H1 (cell line): ENCODE results near the gene CALCR. TPM values are rescaled to one million over a fixed set of nuclear protein-coding genes. Genes with fewer than 3 reads are reported as not detected.

Experiments used
- CTCF ChIA-PET: fragments of 300-600 bp; sonication (Branson Sonifier 250); formaldehyde crosslinking; loops from one replicate; lab custom pipeline; 2021; ENCODE audit not compliant: partially characterized antibody; lab: Charles Lee
- POLR2A ChIA-PET: fragments of 300-600 bp; sonication (Branson Sonifier 250); formaldehyde crosslinking; loops from one replicate; lab custom pipeline; 2021; ENCODE audit warnings: inconsistent platforms; ENCODE audit not compliant: partially characterized antibody; lab: Charles Lee
- DNase-seq, 2 experiments: peaks; one replicate each; pipeline versions ENCODE4 v3.0.0 to v3.0.0-alpha.2; 2010 to 2022; ENCODE audit warnings: low spot score in 2 of 2, low read depth in 1 of 2, mixed read lengths in 1 of 2
- FAIRE-seq: peaks from 2 replicates; lab custom pipeline; 2011; peaks lifted over from hg19 to GRCh38; lab: Jason Lieb, UNC
- H2AFZ ChIP-seq: 2 replicates; pipeline ENCODE4 v1.8.1; 2012; ENCODE audit warnings: low read length, inconsistent platforms
- H2AK5ac ChIP-seq: 2 replicates; pipeline ENCODE4 v1.6.1; 2013; ENCODE audit warnings: low read depth, low read length
- H2BK120ac ChIP-seq: replicated peaks from 2 replicates; pipeline ENCODE3; 2013; ENCODE audit warnings: low read depth, low read length, inconsistent platforms
- H2BK12ac ChIP-seq: 2 replicates; pipeline ENCODE4 v1.6.1; 2013; ENCODE audit warnings: low read depth, low read length
- H2BK15ac ChIP-seq: 2 replicates; pipeline ENCODE4 v1.6.1; 2013; ENCODE audit warnings: low read length
- H2BK20ac ChIP-seq: 2 replicates; pipeline ENCODE4 v1.6.1; 2013; ENCODE audit warnings: low read length
- H2BK5ac ChIP-seq: 2 replicates; pipeline ENCODE4 v1.6.1; 2013; ENCODE audit warnings: low read depth, low read length
- H3K14ac ChIP-seq: 2 replicates; pipeline ENCODE4 v1.6.1; 2013; ENCODE audit warnings: inconsistent platforms; ENCODE audit not compliant: insufficient read length
- H3K18ac ChIP-seq: 2 replicates; pipeline ENCODE4 v1.6.1; 2013; ENCODE audit warnings: low read length; ENCODE audit errors: extremely low read depth
- H3K23ac ChIP-seq: 2 replicates; pipeline ENCODE4 v1.6.1; 2013; ENCODE audit warnings: inconsistent platforms; ENCODE audit not compliant: insufficient read length
- H3K23me2 ChIP-seq: 2 replicates; pipeline ENCODE4 v1.6.1; 2013; ENCODE audit warnings: low read depth, low read length
- H3K27ac ChIP-seq: 2 replicates; pipeline ENCODE4 v1.6.1; 2011; ENCODE audit warnings: low read depth, low read length, inconsistent platforms
- H3K27me3 ChIP-seq, 4 experiments: replicated peaks in 1 of 4; 1 replicate in 1 of 4; 2 replicates in 3 of 4; pipeline versions ENCODE4 v1.6.1 to v1.8.1; 2011 to 2013; ENCODE audit warnings: low read length in 3 of 4, mild to moderate bottlenecking in 3 of 4, inconsistent platforms in 2 of 4, mixed read lengths in 2 of 4, moderate library complexity in 1 of 4; ENCODE audit not compliant: control insufficient read depth in 3 of 4, insufficient read depth in 3 of 4; ENCODE audit errors: extremely low read depth in 1 of 4
- H3K36me3 ChIP-seq, 4 experiments: 2 replicates each; pipeline versions ENCODE4 v1.6.1 to v1.8.1; 2011 to 2013; ENCODE audit warnings: mild to moderate bottlenecking in 4 of 4, low read length in 3 of 4, moderate library complexity in 2 of 4, control low read depth in 1 of 4, inconsistent platforms in 1 of 4; ENCODE audit not compliant: insufficient read depth in 4 of 4, control insufficient read depth in 2 of 4
- H3K4ac ChIP-seq: replicated peaks from 2 replicates; pipeline ENCODE3; 2013; ENCODE audit warnings: low read length, low read depth, mixed read lengths, inconsistent platforms; ENCODE audit not compliant: insufficient read length
- H3K4me1 ChIP-seq, 4 experiments: replicated peaks in 1 of 4; 1 replicate in 1 of 4; 2 replicates in 3 of 4; pipeline versions ENCODE4 v1.6.1 to v1.8.1; 2011 to 2013; ENCODE audit warnings: low read length in 3 of 4, inconsistent platforms in 2 of 4, mixed read lengths in 1 of 4; ENCODE audit not compliant: insufficient read depth in 4 of 4, control insufficient read depth in 3 of 4
- H3K4me2 ChIP-seq, 2 experiments: 2 replicates each; pipeline versions ENCODE4 v1.6.1 to v1.8.1; 2011 to 2013; ENCODE audit warnings: low read depth in 2 of 2, low read length in 2 of 2, control low read depth in 1 of 2, inconsistent platforms in 1 of 2, mild to moderate bottlenecking in 1 of 2; ENCODE audit not compliant: insufficient read depth in 1 of 2
- H3K4me3 ChIP-seq, 4 experiments: fragments of 200-600, 300-600 bp in 1 of 4; sonication (generic), shearing (Covaris generic), sonication (Bioruptor Twin) in 1 of 4; 2 replicates each; pipeline versions ENCODE4 v1.5.1 to v1.8.1; 2011 to 2016; ENCODE audit warnings: low read length in 4 of 4, low read depth in 3 of 4, control low read depth in 2 of 4, inconsistent platforms in 2 of 4, mild to moderate bottlenecking in 2 of 4, mixed read lengths in 1 of 4, moderate library complexity in 1 of 4; ENCODE audit not compliant: insufficient read depth in 2 of 4; ENCODE audit errors: extremely low read depth in 1 of 4
- H3K56ac ChIP-seq: replicated peaks from 2 replicates; pipeline ENCODE3; 2013; ENCODE audit warnings: low read depth, mild to moderate bottlenecking, mixed read lengths, low read length, inconsistent platforms; ENCODE audit not compliant: insufficient read length
- H3K79me1 ChIP-seq: 2 replicates; pipeline ENCODE4 v1.6.1; 2013; ENCODE audit warnings: low read depth, low read length, control low read depth
- H3K79me2 ChIP-seq, 2 experiments: 2 replicates each; pipeline versions ENCODE4 v1.6.1 to v1.8.1; 2012 to 2013; ENCODE audit warnings: low read length in 2 of 2, mild to moderate bottlenecking in 2 of 2, inconsistent platforms in 1 of 2; ENCODE audit not compliant: insufficient read depth in 2 of 2, control insufficient read depth in 1 of 2
- H3K9ac ChIP-seq, 4 experiments: replicated peaks in 1 of 4; 1 replicate in 1 of 4; 2 replicates in 3 of 4; pipeline versions ENCODE4 v1.6.1 to v1.8.1; 2011 to 2013; ENCODE audit warnings: low read depth in 3 of 4, low read length in 3 of 4, control low read depth in 2 of 4, mild to moderate bottlenecking in 2 of 4, moderate library complexity in 2 of 4, inconsistent platforms in 1 of 4; ENCODE audit errors: extremely low read depth in 1 of 4
- H3K9me3 ChIP-seq, 2 experiments: 2 replicates each; pipeline versions ENCODE4 v1.6.1 to v1.8.1; 2012 to 2013; ENCODE audit warnings: mild to moderate bottlenecking in 2 of 2, moderate library complexity in 2 of 2, control low read depth in 1 of 2, inconsistent platforms in 1 of 2, low read depth in 1 of 2, low read length in 1 of 2, mixed read lengths in 1 of 2; ENCODE audit not compliant: insufficient read depth in 2 of 2
- H4K20me1 ChIP-seq, 2 experiments: replicated peaks in 1 of 2; 2 replicates each; pipeline versions ENCODE3 to v1.8.1; 2011 to 2013; ENCODE audit warnings: inconsistent platforms in 2 of 2, low read length in 2 of 2, mild to moderate bottlenecking in 1 of 2; ENCODE audit not compliant: insufficient read depth in 2 of 2, control insufficient read depth in 1 of 2
- H4K5ac ChIP-seq: 2 replicates; pipeline ENCODE4 v1.6.1; 2013; ENCODE audit warnings: low read length, low read depth, mixed read lengths, inconsistent platforms; ENCODE audit not compliant: insufficient read length
- H4K8ac ChIP-seq: 2 replicates; pipeline ENCODE4 v1.8.0; 2013; ENCODE audit warnings: mild to moderate bottlenecking, moderate library complexity, low read length, inconsistent platforms; ENCODE audit not compliant: insufficient read depth; ENCODE audit errors: extremely low read depth
- H4K91ac ChIP-seq: replicated peaks from 2 replicates; pipeline ENCODE3; 2013; ENCODE audit warnings: low read length, mixed read lengths, inconsistent platforms; ENCODE audit not compliant: insufficient read length
- ASH2L ChIP-seq: fragments of 200-600, 300-600 bp; sonication (generic); IDR thresholded peaks from one replicate; pipeline ENCODE4 v1.7.1; 2017; ENCODE audit warnings: low read length
- BCL11A ChIP-seq, 2 experiments: IDR thresholded peaks; one replicate each; pipeline ENCODE4 v1.6.1; 2011; ENCODE audit warnings: low read depth in 2 of 2, low read length in 2 of 2, mild to moderate bottlenecking in 2 of 2
- CBX5 ChIP-seq: fragments of 300-800, 300-1000 bp; sonication (generic); IDR thresholded peaks from 2 replicates; pipeline ENCODE4 v1.7.1; 2016; ENCODE audit warnings: antibody characterized with exemption, low read length, low read depth
- EZH2 ChIP-seq: fragments of 200-600 bp; sonication (generic); IDR thresholded peaks from 2 replicates; pipeline ENCODE4 v1.7.1; 2012; ENCODE audit warnings: low read depth, mild to moderate bottlenecking, moderate library complexity, low read length, inconsistent platforms; ENCODE audit not compliant: severe bottlenecking
- JUND ChIP-seq: IDR thresholded peaks from 2 replicates; pipeline ENCODE4 v1.6.1; 2011; ENCODE audit warnings: mild to moderate bottlenecking, improper control_type of control experiment, low read length
- KDM5A ChIP-seq: fragments of 200-600 bp; IDR thresholded peaks from 2 replicates; pipeline ENCODE4 v1.7.1; 2012; ENCODE audit warnings: mild to moderate bottlenecking, low read length, inconsistent platforms, mixed read lengths
- MAFK ChIP-seq: IDR thresholded peaks from 2 replicates; pipeline ENCODE4 v1.6.1; 2012; ENCODE audit warnings: low read depth, mild to moderate bottlenecking, improper control_type of control experiment, low read length
- RBBP5 ChIP-seq: IDR thresholded peaks from 2 replicates; pipeline ENCODE4 v1.7.1; 2012; ENCODE audit warnings: low read depth, mild to moderate bottlenecking, inconsistent platforms, low read length, moderate library complexity, borderline replicate concordance
- TAF1 ChIP-seq: IDR thresholded peaks from 2 replicates; pipeline ENCODE4 v1.6.1; 2011; ENCODE audit warnings: mild to moderate bottlenecking, low read depth, low read length
- TBP ChIP-seq: IDR thresholded peaks from 2 replicates; pipeline ENCODE4 v1.6.1; 2011; ENCODE audit warnings: low read depth, low read length, improper control_type of control experiment
- polyA plus RNA-seq, 7 experiments: library from polyadenylated mRNA; depleted of rRNA in 3 of 7; stranded (reverse) in 5 of 7; unstranded in 2 of 7; fragments of >200 nt in 5 of 7; fragments of 200-250 nt in 2 of 7; gene quantifications; 1 replicate in 5 of 7; 2 replicates in 1 of 7; 4 replicates in 1 of 7; pipeline versions ENCODE4 v1.2.1 to v1.2.3, GENCODE V29; 2011 to 2013; ENCODE audit warnings: missing spikeins in 2 of 7, mixed read lengths in 2 of 7
- total RNA-seq: library from RNA; stranded (reverse); fragmentation: NEBNext Ultra II Directional; extraction: Animal tissue kit (Norgen Biotek cat#: 25700); gene quantifications from 2 replicates; pipeline ENCODE4 v1.2.1, GENCODE V29; 2021
- TF ChIP-seq, protein P1 (sequence below): IDR thresholded peaks from 2 replicates; pipeline ENCODE4 v1.6.1; 2011; ENCODE audit warnings: low read length, improper control_type of control experiment
- TF ChIP-seq, protein P2 (sequence below): IDR thresholded peaks from 2 replicates; pipeline ENCODE4 v1.6.1; 2012; ENCODE audit warnings: inconsistent platforms
- TF ChIP-seq, protein P3 (sequence below): IDR thresholded peaks from 2 replicates; pipeline ENCODE4 v1.6.1; 2011; ENCODE audit warnings: low read depth, mild to moderate bottlenecking, low read length; ENCODE audit not compliant: insufficient read depth

CALCR gene
- total and polyA plus RNA-seq, 2 of the 8 experiments (the other 6 are each of a cell fraction or from before 2014, with no cell fraction given): 1.0 to 3.6 TPM

DNA sequence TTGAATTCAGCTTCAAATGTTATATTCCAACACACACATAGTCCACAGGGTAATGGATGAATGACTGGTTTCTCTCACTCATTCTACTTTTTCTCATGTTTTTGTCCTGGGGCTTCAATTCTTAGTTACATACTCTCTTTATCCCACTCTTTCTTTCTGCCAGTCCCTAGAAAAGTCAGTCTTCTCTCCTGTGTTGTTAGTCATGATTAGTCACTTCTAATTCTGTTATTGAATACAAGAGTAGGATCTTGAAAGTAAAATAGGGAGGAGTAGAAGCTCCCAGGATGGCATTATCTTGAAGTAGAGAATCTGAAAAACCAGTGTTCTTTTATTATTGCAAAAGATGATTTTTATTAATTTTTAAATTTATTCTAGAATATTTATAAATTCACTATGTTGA, 45.5 kb upstream of the CALCR start:
- no peak overlapping the region for H2AK5ac ChIP-seq
- CTCF ChIA-PET: interaction anchor here (0.5 to 3.9 kb wide), 10 partner anchors 8 to 467 kb away, joined by 3 to 39 read pairs (median 12); partner anchors contain the start of gene TFPI2
- no peak overlapping the region for H4K5ac ChIP-seq
- H2BK20ac ChIP-seq: no peak overlapping the region
- H3K4ac ChIP-seq: no peak overlapping the region
- H3K27me3 ChIP-seq: no peaks in the 10 kb centered on the region
- no peak overlapping the region for H3K9ac ChIP-seq
- no peak for FAIRE-seq
- no peak overlapping the region for H3K4me3 ChIP-seq
- no peaks in the 10 kb centered on the region for H3K36me3 ChIP-seq
- no peak overlapping the region for H2AFZ ChIP-seq
- no peak overlapping the region for H3K4me2 ChIP-seq
- no peak overlapping the region for H3K27ac ChIP-seq
- H3K23me2 ChIP-seq: no peaks in the 10 kb centered on the region
- no peaks in the 10 kb centered on the region for H4K20me1 ChIP-seq
- H3K4me1 ChIP-seq: peaks cover 0 to 5% (median 2%) of the 10 kb centered on the region in 4 experiments; a peak in 3 of 7 replicates
- no peak overlapping the region for H4K91ac ChIP-seq
- H3K14ac ChIP-seq: no peak overlapping the region
- H3K56ac ChIP-seq: no peak overlapping the region
- no peaks in the 10 kb centered on the region for H3K9me3 ChIP-seq
- no peak overlapping the region for H4K8ac ChIP-seq
- H3K79me2 ChIP-seq: no peaks in the 10 kb centered on the region
- no peak overlapping the region for H2BK120ac ChIP-seq
- DNase-seq: no peak
- H2BK15ac ChIP-seq: no peak overlapping the region
- no peak overlapping the region for H2BK12ac ChIP-seq
- no peak overlapping the region for H3K18ac ChIP-seq
- POLR2A ChIA-PET: no interaction called here
- no peak overlapping the region for H2BK5ac ChIP-seq
- H3K23ac ChIP-seq: no peak overlapping the region
- no peaks in the 10 kb centered on the region for H3K79me1 ChIP-seq
- TF ChIP-seq, protein P1, sequence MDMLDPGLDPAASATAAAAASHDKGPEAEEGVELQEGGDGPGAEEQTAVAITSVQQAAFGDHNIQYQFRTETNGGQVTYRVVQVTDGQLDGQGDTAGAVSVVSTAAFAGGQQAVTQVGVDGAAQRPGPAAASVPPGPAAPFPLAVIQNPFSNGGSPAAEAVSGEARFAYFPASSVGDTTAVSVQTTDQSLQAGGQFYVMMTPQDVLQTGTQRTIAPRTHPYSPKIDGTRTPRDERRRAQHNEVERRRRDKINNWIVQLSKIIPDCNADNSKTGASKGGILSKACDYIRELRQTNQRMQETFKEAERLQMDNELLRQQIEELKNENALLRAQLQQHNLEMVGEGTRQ: no peak
- TF ChIP-seq KDM5A (no peak), RBBP5 (no peak), JUND (no peak), BCL11A (IDR thresholded peaks at IDR 0.05; ENCODE audit: low read depth in 2 of 2, low read length in 2 of 2) (no peak), ASH2L (no peak), MAFK (no peak), CBX5 (no peak), TBP (no peak), TAF1 (no peak), EZH2 (no peak)
- TF ChIP-seq, protein P2, sequence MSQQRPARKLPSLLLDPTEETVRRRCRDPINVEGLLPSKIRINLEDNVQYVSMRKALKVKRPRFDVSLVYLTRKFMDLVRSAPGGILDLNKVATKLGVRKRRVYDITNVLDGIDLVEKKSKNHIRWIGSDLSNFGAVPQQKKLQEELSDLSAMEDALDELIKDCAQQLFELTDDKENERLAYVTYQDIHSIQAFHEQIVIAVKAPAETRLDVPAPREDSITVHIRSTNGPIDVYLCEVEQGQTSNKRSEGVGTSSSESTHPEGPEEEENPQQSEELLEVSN: no peak
- TF ChIP-seq, protein P3, sequence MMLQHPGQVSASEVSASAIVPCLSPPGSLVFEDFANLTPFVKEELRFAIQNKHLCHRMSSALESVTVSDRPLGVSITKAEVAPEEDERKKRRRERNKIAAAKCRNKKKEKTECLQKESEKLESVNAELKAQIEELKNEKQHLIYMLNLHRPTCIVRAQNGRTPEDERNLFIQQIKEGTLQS: no peak
